GM19025 (cell line): ENCODE results near the gene PLEKHH3.

Experiments
- ATAC-seq: cut with Tn5 transposase; IDR thresholded peaks from one replicate; pipeline ENCODE4 v1.9.1; 2021; ENCODE audit warnings: mild to moderate bottlenecking, low read depth, moderate library complexity; ENCODE audit not compliant: unreplicated experiment

Gene PLEKHH3, protein sequence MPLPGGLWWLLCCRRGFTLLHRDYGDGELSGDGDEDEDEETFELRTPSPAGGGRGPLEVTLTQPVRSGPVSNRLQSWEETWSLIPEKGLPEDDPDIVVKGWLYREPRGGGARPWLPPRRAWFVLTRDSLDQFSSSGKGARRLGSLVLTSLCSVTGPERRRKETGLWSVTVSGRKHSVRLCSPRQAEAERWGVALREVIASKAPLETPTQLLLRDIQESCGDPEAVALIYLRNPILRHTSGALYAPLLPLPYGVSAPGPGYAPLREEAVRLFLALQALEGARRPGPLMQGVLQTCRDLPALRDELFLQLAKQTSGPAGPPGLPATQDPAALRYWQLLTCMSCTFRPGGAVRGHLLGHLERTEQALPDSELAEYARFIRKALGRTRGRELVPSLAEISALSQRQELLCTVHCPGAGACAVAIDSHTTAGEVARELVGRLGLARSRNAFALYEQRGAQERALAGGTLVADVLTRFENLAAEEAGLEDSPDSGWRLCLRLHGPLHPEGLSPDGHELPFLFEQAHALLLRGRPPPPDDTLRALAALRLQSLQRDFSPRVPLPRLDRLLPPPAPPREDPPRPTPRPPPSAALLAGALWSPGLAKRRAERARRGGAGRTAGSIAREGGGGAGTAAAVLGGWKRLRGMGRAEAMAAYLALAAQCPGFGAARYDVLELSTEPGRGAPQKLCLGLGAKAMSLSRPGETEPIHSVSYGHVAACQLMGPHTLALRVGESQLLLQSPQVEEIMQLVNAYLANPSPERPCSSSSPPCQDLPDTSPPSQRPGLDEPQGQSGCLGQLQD

DNA sequence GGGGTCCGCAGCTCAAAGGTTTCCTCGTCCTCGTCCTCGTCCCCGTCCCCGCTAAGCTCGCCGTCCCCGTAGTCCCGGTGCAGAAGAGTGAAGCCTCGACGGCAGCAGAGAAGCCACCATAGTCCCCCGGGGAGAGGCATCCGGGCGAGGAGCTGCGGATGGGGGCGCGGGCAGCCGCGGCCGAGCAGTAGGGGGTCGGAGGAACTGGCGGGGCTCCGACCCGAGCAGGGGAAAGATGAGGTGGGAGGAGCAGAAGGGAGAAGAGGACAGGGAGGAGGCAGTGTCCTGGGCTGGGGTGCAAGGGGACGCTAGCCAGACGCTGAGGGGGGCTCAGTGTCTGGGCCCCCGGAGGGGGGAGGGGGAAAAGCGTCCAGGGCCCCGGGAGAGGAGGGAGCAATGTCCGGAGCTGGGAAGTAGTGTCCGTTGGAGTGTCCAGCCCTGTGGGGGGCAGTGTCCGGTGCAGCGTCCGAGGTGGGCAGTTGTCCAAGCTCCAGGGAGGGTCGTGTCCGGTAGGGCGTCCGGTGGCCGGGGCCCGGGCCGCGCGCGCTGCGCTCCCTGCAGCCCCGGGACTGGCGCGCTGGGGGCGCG is at the start of gene PLEKHH3:
TSS of gene PLEKHH3 (minus strand) at position 571 of the 588 bp plus-strand sequence. CDS start at position 140, 431 bp downstream.
- no peak for ATAC-seq

DNA sequence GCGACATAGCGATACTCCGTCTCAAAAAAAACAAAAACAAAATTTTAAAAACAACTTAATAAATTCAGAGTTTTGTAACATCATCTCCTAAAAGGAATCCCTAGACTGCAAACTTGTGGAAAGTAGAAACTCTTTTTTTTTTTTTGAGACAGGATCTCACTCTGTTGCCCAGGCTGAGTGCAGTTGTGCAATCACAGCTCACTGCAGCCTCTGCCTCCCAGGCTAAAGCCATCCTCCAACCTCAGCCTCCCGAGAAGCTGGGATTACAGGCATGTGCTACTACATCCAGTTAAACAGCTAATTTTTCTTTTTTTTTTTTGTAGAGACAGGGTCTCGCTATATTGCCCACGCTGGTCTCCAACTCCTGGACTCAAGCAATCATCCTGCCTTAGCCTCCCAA is 48.3 kb upstream of the PLEKHH3 start:
- ATAC-seq: no peak

DNA sequence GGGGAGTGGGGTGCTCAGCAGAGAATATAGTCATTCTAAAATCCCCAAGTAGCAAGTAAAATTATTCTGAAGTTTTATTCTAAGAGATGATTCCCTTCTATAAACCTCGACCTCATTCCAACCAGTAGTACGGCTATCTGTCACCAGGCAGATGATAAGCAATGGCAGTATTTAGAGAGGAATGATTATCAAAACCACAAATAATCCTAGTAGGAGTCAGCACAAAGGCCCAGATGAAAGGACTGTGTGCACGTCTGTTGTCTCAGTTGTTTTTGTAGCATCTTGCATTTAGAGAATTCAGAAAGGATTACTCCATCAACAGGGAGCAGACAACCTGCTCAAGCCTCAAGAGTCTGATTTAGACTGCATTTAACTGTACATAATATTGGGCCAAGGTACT is 46.8 kb upstream of the PLEKHH3 start:
- no peak for ATAC-seq

DNA sequence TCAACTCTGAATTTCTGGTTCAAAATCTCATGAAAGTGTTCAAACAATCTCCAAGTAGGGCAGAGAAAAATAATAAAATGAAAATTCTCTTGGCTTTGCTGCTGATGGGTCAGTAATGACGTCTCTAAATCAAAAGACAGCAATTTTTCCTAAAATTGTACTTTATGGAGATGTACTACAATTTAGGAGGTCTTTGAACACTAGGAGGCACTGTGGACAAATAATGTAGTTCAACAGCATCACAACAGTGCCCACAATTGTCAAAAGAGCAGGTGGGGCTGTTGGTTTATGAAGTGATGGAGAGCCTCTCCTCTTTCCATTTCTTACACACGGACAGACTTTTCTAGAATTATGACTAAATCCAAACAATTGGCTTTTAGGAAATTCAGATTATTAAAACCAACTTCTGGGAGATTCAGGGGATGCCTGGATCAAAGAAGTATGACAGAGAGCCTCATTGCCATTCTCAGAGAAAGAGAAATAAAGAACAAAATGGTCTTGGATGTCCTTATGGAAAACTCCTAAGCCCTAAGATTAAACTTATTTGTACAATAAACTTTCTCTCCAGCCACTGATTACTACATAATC is 44.3 kb upstream of the PLEKHH3 start:
- ATAC-seq: no peak

DNA sequence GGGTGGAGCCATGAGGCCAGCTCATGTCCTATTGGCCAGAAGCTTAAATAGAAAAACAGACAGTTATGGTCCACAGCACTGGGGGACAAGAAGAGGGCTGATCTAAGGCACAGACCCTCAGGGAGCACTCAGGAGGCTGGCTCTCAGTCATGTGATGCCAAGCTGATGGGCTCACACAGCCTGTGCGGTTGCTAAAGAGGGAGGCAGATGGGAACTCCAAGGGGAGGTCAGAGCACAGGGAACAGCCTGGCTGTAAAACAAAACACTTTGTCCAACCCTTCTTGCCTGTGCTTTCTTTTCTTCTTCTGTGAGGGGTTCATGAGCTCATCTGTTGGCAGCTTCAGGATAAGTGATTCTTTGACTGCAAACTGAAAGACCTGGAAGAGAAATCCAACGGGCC is 32.8 kb upstream of the PLEKHH3 start:
- no peak for ATAC-seq

DNA sequence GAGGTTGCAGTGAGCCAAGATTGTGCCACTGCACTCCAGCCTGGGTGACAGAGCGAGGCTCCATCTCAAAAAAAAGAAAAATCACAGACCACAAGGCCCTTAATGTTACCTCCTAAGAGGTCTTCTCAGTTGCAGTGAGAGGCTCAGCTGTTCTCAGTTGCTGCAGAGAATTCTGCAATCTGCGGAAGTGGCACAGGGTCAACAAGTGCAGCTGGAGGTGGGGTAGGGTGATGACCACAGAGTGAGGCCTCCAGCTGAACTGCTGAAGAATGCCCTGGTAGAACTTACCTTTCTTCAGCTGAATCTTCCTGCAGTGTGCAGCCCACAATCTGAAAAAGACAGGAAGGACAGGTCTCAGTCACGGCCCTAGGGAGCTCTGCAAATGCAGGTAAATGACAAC is 31.8 kb upstream of the PLEKHH3 start:
- ATAC-seq: no peak

DNA sequence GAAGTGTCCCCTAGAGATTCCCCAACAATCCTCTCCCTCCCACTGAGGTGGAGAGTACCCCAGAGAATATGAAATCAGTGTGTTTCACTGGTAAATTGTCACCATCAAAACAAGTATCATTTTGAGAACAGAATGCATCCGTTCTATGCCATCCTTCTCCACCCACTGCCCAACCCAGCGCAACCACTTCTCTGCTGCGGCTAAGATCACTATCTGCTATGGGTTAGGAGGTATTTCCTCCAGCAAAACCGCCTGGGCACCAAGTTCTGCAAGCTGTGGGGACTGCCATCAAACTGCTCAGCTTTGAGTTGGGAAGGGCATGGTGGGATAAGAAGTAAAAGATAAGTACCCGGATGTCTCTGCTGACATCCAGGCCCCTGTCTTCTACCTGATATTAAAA is 29.9 kb upstream of the PLEKHH3 start:
- no peak for ATAC-seq

DNA sequence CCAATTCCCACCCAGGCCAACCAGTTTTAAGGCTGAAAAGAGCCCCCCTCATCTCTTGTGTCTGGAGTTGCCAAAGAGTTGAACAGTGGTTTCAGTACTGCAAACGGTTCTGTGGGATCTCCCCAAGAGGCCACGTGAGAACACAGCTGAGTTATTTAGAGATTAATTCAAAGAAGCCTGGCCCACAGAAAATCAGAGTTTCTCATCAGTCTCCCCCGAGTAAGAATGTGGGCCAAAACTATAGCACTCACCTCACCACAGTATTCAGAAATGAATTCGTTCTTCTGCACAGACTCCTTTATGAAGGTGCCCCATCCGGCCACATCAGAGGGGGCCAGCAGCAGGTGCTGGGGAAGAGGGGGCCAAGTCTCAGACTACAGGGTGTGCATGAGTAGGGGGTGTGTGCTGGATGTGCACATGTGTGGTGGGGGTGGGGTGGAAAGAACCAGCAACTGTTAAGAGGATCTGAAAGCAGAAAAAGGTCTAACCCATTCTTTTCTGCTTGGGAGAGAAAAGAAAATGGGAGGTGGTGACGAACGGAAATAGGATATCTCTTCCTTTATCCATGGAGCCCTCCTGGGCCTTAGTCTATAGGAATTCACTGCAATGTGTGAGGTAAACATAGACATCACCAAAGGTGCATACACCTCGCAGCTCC is 28.2 kb upstream of the PLEKHH3 start:
- peak; percentile 75 for ATAC-seq

DNA sequence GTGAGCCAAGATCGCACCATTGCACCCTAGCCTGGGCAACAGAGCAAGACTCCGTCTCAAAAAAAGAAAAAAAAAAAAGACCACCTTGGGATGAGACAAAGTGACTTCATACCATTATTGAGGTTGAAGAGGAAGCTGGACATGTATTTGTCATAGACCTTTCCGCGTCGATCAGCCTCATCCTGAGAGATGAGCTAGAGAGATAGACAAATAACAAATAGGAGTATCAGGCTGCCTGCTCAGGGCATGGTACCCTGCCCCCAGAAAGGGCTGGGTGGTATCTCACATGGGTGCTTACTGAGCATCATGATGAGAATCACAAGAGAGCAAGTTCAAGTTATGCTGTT is 27.7 kb upstream of the PLEKHH3 start:
- ATAC-seq: peak; percentile 10

DNA sequence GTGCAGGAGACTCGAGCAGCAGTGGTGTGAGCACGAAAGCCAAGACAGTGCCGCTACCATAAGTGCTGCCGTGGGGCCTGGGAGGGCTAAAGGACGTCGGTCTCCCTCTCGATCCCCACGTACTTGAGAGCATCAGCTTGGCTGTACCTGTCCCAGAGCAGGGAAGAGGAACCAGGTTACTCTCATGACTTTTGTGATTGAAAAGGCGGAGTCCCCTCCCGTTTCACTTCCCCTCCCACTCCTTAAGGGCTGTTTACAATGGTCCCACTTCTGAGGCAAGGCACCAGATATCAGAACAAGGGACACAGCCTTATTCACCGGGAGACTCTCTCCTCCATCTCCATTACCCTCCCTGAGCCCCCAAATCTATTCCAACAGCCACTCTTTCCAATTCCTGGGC is 25.7 kb upstream of the PLEKHH3 start:
- no peak for ATAC-seq

DNA sequence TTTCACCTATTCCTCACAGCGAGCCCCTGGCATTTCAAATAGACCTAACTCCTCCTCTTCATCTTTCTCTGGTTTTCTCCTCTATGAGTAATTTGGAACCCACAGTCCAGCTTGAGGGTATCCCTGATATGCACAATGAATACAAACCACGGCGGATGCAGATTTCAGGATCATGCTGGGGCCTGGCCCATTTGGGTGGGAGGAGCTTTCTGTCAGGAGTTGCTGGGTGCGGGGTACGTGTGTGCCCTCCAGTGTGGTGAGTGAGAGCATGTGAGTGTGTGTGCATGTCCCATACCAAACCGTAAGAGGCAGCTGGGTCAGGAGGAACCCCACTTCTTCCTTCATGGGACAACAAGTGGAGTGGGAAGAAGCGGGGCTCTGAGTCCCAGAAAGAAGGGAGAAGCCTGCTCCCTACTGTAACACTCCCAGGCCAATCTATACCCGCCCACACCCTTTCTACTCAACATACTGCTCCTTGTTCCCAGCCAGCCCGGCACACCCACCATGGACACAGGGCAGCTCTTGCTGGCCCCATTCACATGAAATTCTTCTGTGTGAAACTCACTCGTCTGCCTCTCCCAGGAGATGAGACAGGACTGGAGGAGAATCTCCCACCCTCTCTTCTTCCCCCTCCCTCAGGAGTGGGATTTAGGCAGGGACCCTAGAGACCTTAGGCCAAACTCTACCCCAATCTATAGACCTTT is 23.9 kb upstream of the PLEKHH3 start:
- ATAC-seq: no peak

DNA sequence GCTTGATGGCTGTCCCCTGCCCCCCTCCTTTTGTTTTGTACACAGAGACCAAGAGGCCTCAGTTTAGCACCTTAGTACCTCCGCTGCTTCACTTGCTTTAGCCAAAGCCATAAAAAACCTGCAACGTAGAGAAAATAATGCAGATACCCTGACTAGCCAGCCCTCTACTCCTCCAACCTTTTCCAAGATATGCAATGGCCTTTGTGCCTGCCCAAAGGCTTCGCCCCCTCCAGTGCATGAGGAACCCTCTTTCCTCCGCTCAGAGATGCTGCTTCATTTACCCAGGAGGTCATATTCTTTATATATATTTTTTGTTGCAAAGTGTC is 22.6 kb upstream of the PLEKHH3 start:
- ATAC-seq: no peak

DNA sequence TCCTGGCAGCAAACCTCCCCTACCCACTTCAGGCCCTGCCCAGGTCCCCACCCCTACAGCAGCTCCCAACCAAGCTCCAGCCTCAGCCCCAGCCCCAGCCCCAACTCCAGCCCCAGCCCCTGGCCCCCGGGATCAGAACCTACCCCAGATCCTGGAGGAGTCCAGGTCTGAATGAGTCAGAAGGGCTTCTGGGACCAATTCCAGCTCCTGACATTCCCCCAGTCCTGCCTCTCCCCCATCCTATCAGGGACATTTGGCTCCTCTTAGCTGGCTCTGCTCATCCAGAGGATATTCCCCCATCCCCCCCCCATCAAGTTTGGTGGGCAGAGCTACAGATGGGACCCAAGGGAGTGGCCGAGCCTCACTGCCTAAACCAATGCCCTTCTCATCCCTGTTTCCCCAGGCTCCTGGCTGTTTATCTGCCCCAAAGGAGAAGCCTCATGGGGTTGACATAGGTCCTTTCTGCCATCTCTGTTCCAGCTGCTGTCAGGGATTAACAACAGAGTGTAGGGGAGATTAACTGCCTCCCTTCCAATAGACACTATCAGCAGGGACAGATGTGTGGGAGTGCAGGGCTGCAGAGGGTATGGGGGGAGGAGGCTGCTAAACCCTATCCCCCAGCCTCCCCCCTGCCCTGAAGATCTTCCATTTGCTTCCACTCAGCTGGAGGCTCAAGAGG is 22.1 kb upstream of the PLEKHH3 start:
- no peak for ATAC-seq

DNA sequence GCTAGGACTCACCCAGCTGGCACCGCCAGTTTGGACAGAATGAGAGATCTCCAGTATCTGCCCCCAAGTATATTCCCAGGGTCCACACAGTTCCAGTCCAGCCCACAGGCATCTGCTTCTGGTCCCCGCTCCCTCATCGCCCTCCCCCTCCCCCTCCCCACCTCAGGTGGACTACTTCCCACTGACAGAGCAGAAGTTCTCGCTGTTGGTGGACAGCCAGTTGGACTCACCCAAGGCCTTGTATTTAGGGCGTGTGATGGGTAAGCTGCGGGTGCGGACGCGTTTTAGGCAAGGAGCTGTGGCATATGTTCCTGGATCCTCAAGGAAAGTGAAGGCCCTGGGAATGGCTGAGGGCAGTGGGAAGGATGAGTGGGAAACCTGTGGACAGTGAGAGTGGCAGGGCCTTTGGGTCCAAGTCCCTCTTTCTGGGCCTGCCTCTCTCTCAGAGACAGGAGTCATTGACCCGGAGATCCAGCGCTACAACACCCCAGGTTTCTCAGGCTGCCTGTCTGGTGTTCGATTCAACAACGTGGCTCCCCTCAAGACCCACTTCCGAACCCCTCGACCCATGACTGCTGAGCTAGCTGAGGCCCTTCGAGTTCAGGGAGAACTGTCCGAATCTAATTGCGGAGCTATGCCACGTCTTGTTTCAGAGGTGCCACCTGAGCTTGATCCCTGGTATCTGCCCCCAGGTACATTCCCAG is 20.5 kb upstream of the PLEKHH3 start:
- ATAC-seq: no peak

DNA sequence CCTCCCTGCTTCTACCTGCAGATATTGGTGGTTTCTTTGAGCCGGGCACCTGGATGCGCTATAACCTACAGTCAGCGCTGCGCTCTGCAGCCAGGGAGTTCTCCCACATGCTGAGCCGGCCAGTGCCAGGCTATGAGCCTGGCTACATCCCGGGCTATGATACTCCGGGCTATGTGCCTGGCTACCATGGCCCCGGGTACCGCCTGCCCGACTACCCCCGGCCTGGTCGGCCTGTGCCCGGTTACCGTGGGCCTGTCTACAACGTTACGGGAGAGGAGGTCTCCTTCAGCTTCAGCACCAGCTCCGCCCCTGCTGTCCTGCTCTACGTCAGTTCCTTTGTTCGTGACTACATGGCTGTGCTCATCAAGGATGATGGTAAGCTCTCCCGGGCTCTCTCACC is 18.7 kb upstream of the PLEKHH3 start:
- no peak for ATAC-seq

DNA sequence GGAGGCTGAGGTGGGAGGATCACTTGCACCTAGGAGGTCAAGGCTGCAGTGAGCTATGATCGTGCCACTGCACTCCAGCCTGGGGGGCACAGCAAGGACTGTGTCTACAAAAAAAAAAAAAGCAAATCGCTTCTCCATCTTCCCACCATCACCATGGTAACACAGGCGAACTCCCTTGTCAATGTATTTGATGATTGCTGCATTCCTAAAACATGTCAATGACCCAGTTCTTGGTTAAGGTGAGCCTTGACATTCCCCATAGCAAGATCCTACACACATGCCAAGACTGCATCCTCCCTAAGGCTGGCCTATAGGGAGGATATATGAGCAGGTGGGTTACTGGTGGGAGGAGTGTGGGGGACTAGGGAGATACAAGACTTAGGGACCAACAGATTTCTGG is 17.7 kb upstream of the PLEKHH3 start:
- no peak for ATAC-seq

DNA sequence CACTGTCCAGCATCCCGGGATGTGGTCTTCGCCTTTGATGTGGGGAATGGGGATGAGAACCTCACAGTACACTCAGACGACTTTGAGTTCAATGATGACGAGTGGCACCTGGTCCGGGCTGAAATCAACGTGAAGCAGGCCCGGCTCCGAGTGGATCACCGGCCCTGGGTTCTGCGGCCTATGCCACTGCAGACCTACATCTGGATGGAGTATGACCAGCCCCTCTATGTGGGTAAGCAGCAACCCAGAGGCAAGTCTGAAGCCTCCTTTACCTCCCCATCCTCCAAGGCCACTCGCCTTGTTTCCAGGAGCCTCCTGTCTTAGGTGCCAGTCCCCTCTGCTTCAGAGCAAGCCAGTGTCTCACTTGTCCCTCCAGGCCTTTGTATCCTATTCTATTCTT is 15.7 kb upstream of the PLEKHH3 start:
- ATAC-seq: no peak

DNA sequence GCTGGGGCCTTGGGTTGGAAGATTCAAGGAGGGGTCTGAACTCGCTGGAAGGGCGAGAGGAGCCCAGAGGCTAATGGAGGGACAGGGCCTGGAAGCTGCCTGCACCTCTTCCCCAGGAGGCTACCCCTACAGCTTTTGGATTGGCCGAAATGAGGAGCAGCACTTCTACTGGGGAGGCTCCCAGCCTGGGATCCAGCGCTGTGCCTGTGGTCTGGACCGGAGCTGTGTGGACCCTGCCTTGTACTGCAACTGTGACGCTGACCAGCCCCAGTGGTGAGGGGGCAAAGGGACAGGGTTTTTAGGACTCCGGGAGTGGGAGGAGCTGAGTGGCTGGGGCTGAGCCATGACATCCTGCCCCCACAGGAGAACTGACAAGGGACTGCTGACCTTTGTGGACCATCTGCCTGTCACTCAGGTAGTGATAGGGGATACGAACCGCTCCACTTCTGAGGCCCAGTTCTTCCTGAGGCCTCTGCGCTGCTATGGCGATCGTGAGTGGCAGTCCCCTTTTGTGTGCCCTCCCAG is 14.3 kb upstream of the PLEKHH3 start:
- ATAC-seq: no peak

DNA sequence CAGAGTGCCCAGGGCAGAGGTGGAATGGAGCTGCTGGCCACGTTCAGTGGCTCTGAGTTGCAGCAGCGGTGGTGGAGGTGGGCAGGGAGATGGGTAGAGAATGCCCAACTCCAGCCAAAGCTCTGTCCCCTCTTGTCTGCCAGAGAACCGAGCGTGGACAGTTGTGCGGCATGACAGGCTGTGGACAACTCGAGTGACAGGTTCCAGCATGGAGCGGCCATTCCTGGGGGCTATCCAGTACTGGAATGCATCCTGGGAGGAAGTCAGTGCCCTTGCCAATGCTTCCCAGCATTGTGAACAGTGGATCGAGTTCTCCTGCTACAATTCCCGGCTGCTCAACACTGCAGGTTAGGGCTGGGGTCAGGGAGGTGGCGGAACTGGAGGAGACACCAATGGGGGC is 13.8 kb upstream of the PLEKHH3 start:
- no peak for ATAC-seq
